ENCODE measurements around the gene USP3. TPM values are rescaled to one million over a fixed set of nuclear protein-coding genes. Genes with fewer than 3 reads are reported as not detected.
A peak's percentile ranks its signal among the peaks of the same experiment; 100 is the strongest.

USP3 gene
- total RNA-seq, 1 experiment from 2014 or later = 38.6 TPM

DNA sequence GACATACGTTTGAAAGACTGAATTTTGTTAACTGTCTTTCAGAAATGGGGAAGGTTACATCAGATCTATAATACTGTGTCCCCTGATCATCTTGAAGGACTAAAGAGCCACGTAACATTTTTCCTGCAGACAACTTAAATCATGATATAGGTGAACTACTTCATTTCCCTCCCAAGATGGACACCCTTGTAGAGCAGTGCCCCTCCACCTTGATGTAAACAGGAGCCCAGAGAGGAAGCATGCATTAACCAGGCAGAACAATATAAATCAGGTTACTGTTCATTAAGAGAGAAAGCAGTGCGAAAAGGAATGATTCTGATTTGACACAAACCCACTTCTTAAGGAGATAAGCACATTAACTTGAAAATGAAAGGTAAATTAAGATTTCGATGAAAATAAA is 36.1 kb downstream of the USP3 start:
- no peak for DNase-seq
- H3K9me3 ChIP-seq = no peaks in the 10 kb centered on the region
- peaks cover 6% of the 10 kb centered on the region; the same call in 1 of the 2 replicates for H3K36me3 ChIP-seq
- no peaks in the 10 kb centered on the region for H3K27me3 ChIP-seq
- no peak overlapping the region for H3K4me3 ChIP-seq

GRCh38 chr15:63544258-63545026 is 40.0 kb downstream of the USP3 start:
- DNase-seq = no peak
- H3K27me3 ChIP-seq = no peaks in the 10 kb centered on the region
- H3K36me3 ChIP-seq = 0 out of 2 replicates have a peak, but pooled peaks cover 6% of the 10 kb centered on the region
- no peaks in the 10 kb centered on the region for H3K9me3 ChIP-seq
- H3K4me3 ChIP-seq = no peak overlapping the region

DNA sequence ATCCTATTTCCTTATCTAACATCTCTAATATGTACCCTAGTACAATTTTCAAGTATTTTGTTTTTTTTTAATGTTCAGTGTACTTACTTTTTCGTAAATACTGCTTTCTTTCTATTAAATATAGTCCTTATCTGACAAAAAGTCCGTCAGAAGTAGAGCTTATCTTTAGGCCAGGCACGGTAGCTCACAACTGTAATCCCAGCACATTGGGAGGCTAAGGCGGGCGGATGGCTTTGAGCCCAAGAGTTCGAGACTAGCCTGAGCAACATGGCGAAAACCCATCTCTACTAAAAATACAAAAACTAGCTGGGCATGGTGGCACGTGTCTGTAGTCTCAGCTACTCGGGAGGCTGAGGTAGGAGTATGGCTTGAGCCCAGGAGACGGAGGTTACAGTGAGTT is 41.1 kb downstream of the USP3 start:
- Histone ChIP-seq H3K36me3 (0 out of 2 replicates have a peak, but pooled peaks cover 6% of the 10 kb centered on the region), H3K27me3 (no peaks in the 10 kb centered on the region), H3K9me3 (no peaks in the 10 kb centered on the region), H3K4me3 (no peak overlapping the region)
- DNase-seq = no peak

GRCh38 chr15:63551400-63551799 is 47.0 kb downstream of the USP3 start:
- no peak overlapping the region for H3K4me3 ChIP-seq
- DNase-seq = no peak

GRCh38 chr15:63553388-63553791 is 49.0 kb downstream of the USP3 start:
- peaks cover 13% of the 10 kb centered on the region for H3K36me3 ChIP-seq
- peak; percentile 72 for DNase-seq
- H3K4me3 ChIP-seq = 0 out of 2 replicates have a peak overlapping the region, but pooled peaks have one; percentile 2
- no peaks in the 10 kb centered on the region for H3K9me3 ChIP-seq
- no peaks in the 10 kb centered on the region for H3K27me3 ChIP-seq

More at GRCh38 chr15:63551400-63551799, 47.0 kb downstream of the USP3 start:
- Histone ChIP-seq H3K36me3 (peaks cover 5% of the 10 kb centered on the region), H3K9me3 (no peaks in the 10 kb centered on the region), H3K27me3 (no peaks in the 10 kb centered on the region)

- no peak overlapping the region for H3K4me3 ChIP-seq
- H3K36me3 ChIP-seq = peaks cover 22% of the 10 kb centered on the region
- DNase-seq = no peak
- H3K27me3 ChIP-seq = no peaks in the 10 kb centered on the region
- H3K9me3 ChIP-seq = no peaks in the 10 kb centered on the region
These were observed 50.0 kb downstream of the USP3 start for GRCh38 chr15:63554337-63554927.

DNA sequence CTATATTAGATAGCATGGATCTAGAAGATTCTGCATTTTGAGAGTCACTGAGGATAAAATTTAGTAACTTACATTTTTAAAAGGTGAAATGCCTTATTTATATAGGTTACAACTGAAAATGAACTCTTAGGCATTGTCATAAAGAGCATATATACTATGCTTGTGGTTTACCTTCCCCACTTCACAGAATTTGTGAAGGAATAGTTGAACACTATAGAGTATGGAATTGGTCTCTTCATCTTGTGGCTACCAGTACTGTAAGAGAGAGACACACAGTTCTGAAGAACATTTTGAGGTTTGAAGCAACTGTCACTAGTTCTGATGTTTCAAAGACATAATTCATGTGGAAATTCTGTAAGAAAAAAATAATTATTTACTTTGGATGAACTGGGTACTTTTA is 51.1 kb downstream of the USP3 start:
- Histone ChIP-seq H3K9me3 (no peaks in the 10 kb centered on the region), H3K4me3 (no peak overlapping the region), H3K27me3 (no peaks in the 10 kb centered on the region), H3K36me3 (peaks cover 25% of the 10 kb centered on the region)
- DNase-seq = no peak

DNA sequence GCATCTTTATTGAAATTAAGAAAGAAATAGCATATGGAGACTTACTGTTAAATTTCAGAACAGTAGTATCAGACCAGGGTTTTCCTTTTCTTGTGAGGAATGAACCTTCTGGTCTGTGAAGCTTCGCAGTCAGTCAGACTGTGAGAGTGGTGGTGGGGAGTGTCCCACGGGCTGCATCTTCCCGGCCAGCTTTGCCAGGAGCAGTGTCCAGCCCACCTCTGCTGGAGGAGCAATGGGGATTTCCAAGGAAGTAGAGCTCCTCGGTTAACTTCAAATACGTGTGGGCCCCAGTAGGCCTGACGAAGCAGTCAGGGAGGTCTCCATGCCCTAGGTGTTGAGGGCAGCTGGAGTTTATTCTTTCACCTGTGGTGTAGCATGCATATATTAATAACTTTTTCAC is 51.9 kb downstream of the USP3 start:
- no peak for DNase-seq
- Histone ChIP-seq H3K36me3 (peaks cover 29% of the 10 kb centered on the region), H3K9me3 (no peaks in the 10 kb centered on the region), H3K27me3 (no peaks in the 10 kb centered on the region), H3K4me3 (no peak overlapping the region)

GRCh38 chr15:63556736-63557135 is 52.3 kb downstream of the USP3 start:
- H3K27me3 ChIP-seq = no peaks in the 10 kb centered on the region
- peaks cover 29% of the 10 kb centered on the region for H3K36me3 ChIP-seq
- H3K4me3 ChIP-seq = no peak overlapping the region
- no peaks in the 10 kb centered on the region for H3K9me3 ChIP-seq
- DNase-seq = no peak

DNA sequence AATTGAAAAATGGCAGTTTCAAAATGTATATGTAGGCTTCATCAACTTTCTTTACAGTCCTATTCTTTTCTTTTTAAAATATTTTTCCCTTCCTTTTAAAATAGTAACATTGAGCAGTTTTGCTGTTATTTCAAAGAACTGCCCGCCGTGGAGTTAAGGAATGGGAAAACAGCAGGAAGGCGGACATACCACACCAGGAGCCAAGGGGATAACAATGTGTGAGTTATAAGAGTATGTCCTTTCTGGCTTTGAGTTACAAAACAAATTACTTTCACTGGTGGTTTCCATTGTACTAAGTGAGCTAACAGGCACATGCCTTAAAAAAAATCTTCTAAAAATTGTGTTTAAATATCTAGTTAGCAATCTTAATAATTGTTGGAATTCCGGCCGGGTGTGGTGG is 55.4 kb downstream of the USP3 start:
- H3K9me3 ChIP-seq = no peaks in the 10 kb centered on the region
- H3K4me3 ChIP-seq = no peak overlapping the region
- DNase-seq = no peak
- no peaks in the 10 kb centered on the region for H3K27me3 ChIP-seq
- H3K36me3 ChIP-seq = peaks cover 44% of the 10 kb centered on the region

DNA sequence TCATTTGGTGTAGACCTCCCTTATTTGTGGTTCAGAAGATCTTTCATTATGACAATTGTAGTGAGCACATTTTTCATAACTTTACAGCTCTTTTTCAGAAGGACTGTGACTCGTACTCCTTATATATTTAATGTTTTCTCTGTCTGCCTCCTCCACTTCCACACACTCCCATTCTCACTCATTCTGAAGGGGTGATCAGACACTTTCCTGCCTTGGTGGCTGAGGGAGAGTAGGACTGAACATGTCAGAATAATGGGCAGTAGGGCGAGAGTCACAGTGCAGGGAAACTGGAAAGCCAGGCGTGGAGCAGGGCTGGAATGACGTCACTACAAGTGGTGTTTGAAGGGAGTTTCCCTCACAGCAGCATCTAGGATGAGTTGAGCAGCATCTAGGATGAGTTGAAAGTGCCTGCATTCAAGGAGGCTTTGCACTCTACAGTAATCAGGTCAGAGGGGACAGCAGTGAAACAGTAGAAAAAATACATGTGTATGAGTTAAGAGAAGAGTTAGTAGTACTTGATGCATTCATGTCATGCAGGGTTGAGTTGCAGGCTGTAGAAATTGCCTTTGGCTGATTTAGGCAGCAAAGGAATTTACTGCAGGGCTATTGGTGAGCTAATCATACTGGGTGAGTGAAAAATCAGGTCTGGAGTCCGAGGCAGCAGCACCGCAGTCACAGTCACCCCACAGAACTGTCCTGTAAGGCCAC is 56.5 kb downstream of the USP3 start:
- Histone ChIP-seq H3K4me3 (no peak overlapping the region), H3K27me3 (no peaks in the 10 kb centered on the region), H3K36me3 (peaks cover 45% of the 10 kb centered on the region), H3K9me3 (no peaks in the 10 kb centered on the region)
- no peak for DNase-seq

DNA sequence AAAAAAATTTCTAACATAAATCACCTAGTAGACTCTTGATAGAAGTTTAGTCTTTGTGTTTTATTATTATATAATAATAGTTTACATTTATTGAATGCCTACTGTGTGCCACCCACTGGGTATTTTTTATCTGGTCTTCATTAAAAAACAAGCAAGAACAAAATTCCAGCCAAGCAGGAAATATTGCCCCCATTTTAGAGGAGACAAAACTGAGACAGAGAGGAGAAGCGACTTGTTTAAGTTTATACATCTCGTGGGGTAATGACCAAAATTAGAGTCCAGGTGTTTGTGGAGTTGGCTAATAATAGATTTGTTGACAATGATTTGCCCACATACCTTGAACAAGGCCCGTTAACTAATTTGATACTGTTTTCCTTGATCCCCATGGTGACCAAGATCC is 59.7 kb downstream of the USP3 start:
- H3K4me3 ChIP-seq = no peak overlapping the region
- H3K36me3 ChIP-seq = peaks cover 32% of the 10 kb centered on the region
- H3K27me3 ChIP-seq = no peaks in the 10 kb centered on the region
- no peak for DNase-seq
- H3K9me3 ChIP-seq = no peaks in the 10 kb centered on the region

GRCh38 chr15:63565536-63566186 is 61.3 kb downstream of the USP3 start:
- Histone ChIP-seq H3K27me3 (no peaks in the 10 kb centered on the region), H3K4me3 (no peak overlapping the region), H3K36me3 (peaks cover 29% of the 10 kb centered on the region; the same call in 1 of the 2 replicates), H3K9me3 (no peaks in the 10 kb centered on the region)
- DNase-seq = no peak

GRCh38 chr15:63572749-63573464 is 68.5 kb downstream of the USP3 start:
- no peaks in the 10 kb centered on the region for H3K27me3 ChIP-seq
- DNase-seq = no peak
- H3K9me3 ChIP-seq = no peaks in the 10 kb centered on the region
- H3K4me3 ChIP-seq = no peak overlapping the region
- peaks cover 26% of the 10 kb centered on the region for H3K36me3 ChIP-seq

GRCh38 chr15:63573533-63573932 is 69.1 kb downstream of the USP3 start:
- H3K27me3 ChIP-seq = no peaks in the 10 kb centered on the region
- no peak for DNase-seq
- no peaks in the 10 kb centered on the region for H3K9me3 ChIP-seq
- no peak overlapping the region for H3K4me3 ChIP-seq
- H3K36me3 ChIP-seq = peaks cover 26% of the 10 kb centered on the region

- Histone ChIP-seq H3K27me3 (no peaks in the 10 kb centered on the region), H3K36me3 (peaks cover 26% of the 10 kb centered on the region), H3K9me3 (no peaks in the 10 kb centered on the region), H3K4me3 (no peak overlapping the region)
- no peak for DNase-seq
These were observed 70.9 kb downstream of the USP3 start for GRCh38 chr15:63575312-63575711.

Measured in MG63 (cell line).